ENCODE measurements around the gene TUBGCP2. TPM values are rescaled to one million over a fixed set of nuclear protein-coding genes. Genes with fewer than 3 reads are reported as not detected.

Gene TUBGCP2
- total and polyA plus RNA-seq, 2 of the 13 experiments (the other 11 are each of a cell fraction or from before 2014, with no cell fraction given), result 21.3 to 34.5 TPM

- TF ChIP-seq UBTF (CRISPR knock-in tag; IDR thresholded peaks at IDR 0.05) (no peak), PLRG1 (conservative IDR thresholded peaks at IDR 0.05) (no peak), ZNF687 (CRISPR knock-in tag; IDR thresholded peaks at IDR 0.05) (peak; percentile 18; the same call in 1 of the 2 replicates), ZNF335 (CRISPR knock-in tag; IDR thresholded peaks at IDR 0.05) (no peak), YY1 (IDR thresholded peaks at IDR 0.05; ENCODE audit: insufficient read depth, insufficient replicate concordance, low read depth, low read length) (peak; percentile 40), KLF12 (CRISPR knock-in tag; IDR thresholded peaks at IDR 0.05; ENCODE audit: borderline replicate concordance) (no peak), STAT5B (CRISPR knock-in tag; IDR thresholded peaks at IDR 0.05) (no peak), ZFYVE20 (CRISPR knock-in tag; IDR thresholded peaks at IDR 0.05; ENCODE audit: borderline replicate concordance, low read depth) (no peak), SALL2 (CRISPR knock-in tag; IDR thresholded peaks at IDR 0.05) (no peak), GPN1 (CRISPR knock-in tag; IDR thresholded peaks at IDR 0.05; ENCODE audit: borderline replicate concordance) (no peak)
- TF ChIP-seq, protein P1, sequence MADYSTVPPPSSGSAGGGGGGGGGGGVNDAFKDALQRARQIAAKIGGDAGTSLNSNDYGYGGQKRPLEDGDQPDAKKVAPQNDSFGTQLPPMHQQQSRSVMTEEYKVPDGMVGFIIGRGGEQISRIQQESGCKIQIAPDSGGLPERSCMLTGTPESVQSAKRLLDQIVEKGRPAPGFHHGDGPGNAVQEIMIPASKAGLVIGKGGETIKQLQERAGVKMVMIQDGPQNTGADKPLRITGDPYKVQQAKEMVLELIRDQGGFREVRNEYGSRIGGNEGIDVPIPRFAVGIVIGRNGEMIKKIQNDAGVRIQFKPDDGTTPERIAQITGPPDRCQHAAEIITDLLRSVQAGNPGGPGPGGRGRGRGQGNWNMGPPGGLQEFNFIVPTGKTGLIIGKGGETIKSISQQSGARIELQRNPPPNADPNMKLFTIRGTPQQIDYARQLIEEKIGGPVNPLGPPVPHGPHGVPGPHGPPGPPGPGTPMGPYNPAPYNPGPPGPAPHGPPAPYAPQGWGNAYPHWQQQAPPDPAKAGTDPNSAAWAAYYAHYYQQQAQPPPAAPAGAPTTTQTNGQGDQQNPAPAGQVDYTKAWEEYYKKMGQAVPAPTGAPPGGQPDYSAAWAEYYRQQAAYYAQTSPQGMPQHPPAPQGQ (CRISPR knock-in tag; IDR thresholded peaks at IDR 0.05; ENCODE audit: borderline replicate concordance), result no peak
- TF ChIP-seq, protein P2, sequence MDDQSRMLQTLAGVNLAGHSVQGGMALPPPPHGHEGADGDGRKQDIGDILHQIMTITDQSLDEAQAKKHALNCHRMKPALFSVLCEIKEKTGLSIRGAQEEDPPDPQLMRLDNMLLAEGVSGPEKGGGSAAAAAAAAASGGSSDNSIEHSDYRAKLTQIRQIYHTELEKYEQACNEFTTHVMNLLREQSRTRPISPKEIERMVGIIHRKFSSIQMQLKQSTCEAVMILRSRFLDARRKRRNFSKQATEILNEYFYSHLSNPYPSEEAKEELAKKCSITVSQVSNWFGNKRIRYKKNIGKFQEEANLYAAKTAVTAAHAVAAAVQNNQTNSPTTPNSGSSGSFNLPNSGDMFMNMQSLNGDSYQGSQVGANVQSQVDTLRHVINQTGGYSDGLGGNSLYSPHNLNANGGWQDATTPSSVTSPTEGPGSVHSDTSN (CRISPR knock-in tag; IDR thresholded peaks at IDR 0.05; ENCODE audit: borderline replicate concordance), result no peak
Observed at GRCh38 chr10:133261726-133262325, 46.8 kb downstream of the TUBGCP2 start (continued).
